Stimulated activated CD8-positive, alpha-beta memory T cell treated with anti-CD3 and anti-CD28 coated beads, Interleukin-12 subunit alpha, Interleukin-12 subunit beta, amount 100 ng/mL, for 4 hours (primary cell): ENCODE data around the gene HSPB1.
"Not testable (repeated sequence)": the region's sequence is repeated elsewhere in the genome, so short reads cannot be mapped to it uniquely, and the experiment has no call there.

Experiments
- DNase-seq: peaks from one replicate; pipeline ENCODE4 v3.0.0-alpha.2; 2020; ENCODE audit warnings: low read depth

Gene HSPB1

GRCh38 chr7:76333511-76334101 is 31.1 kb downstream of the HSPB1 start:
- DNase-seq = no peak

GRCh38 chr7:76334320-76334967 is 32.0 kb downstream of the HSPB1 start:
- no peak for DNase-seq

GRCh38 chr7:76335417-76335816 is 32.9 kb downstream of the HSPB1 start:
- not testable (repeated sequence) for DNase-seq

- no peak for DNase-seq
These were observed 33.6 kb downstream of the HSPB1 start for GRCh38 chr7:76336094-76336493.

- DNase-seq = no peak
These were observed 34.7 kb downstream of the HSPB1 start for GRCh38 chr7:76337147-76337546.

- DNase-seq = no peak
These were observed 36.0 kb downstream of the HSPB1 start for GRCh38 chr7:76338298-76339084.

- no peak for DNase-seq
These were observed 38.2 kb downstream of the HSPB1 start for GRCh38 chr7:76340617-76341131.

GRCh38 chr7:76342222-76342621 is 39.7 kb downstream of the HSPB1 start:
- no peak for DNase-seq

- DNase-seq = no peak
These were observed 40.9 kb downstream of the HSPB1 start for GRCh38 chr7:76343294-76343930.

- no peak for DNase-seq
These were observed 41.5 kb downstream of the HSPB1 start for GRCh38 chr7:76343931-76344321.

- DNase-seq = no peak
These were observed 43.6 kb downstream of the HSPB1 start for GRCh38 chr7:76346097-76346496.

- DNase-seq = no peak
These were observed 44.3 kb downstream of the HSPB1 start for GRCh38 chr7:76346778-76347177.

GRCh38 chr7:76347710-76348109 is 45.2 kb downstream of the HSPB1 start:
- DNase-seq = no peak

- no peak for DNase-seq
These were observed 46.9 kb downstream of the HSPB1 start for GRCh38 chr7:76349313-76349885.

GRCh38 chr7:76351372-76351771 is 48.9 kb downstream of the HSPB1 start:
- no peak for DNase-seq

- DNase-seq = no peak
These were observed 49.7 kb downstream of the HSPB1 start for GRCh38 chr7:76352193-76352592.

GRCh38 chr7:76353744-76354143 is 51.3 kb downstream of the HSPB1 start:
- no peak for DNase-seq
